IPS-11a (cell line): ENCODE measurements around the gene SNPH.
A peak's percentile ranks its signal among the peaks of the same experiment; 100 is the strongest.
"Not testable (repeated sequence)": the region's sequence is repeated elsewhere in the genome, so short reads cannot be mapped to it uniquely, and the experiment has no call there.

Source experiments
- H3K4me3 ChIP-seq: one replicate; pipeline ENCODE4 v1.5.1; 2013; ENCODE audit warnings: low read depth, low read length, control low read depth

The SNPH gene

GRCh38 chr20:1266167-1266973 is at the start of gene SNPH:
Gene SNPH, plus strand, starts transcription at chr20:1266294. Its CDS starts 29,946 bp downstream, at chr20:1296240.
- peak within 1 kb of the TSS; percentile 56 for H3K4me3 ChIP-seq

- H3K4me3 ChIP-seq: not testable (repeated sequence)
Observed at GRCh38 chr20:1216527-1217427, 49.3 kb upstream of the SNPH start.

GRCh38 chr20:1222750-1223149 is 43.3 kb upstream of the SNPH start:
- H3K4me3 ChIP-seq: not testable (repeated sequence)

- no peak overlapping the region for H3K4me3 ChIP-seq
Observed at GRCh38 chr20:1224205-1224890, 41.7 kb upstream of the SNPH start.

GRCh38 chr20:1225263-1225782 is 40.8 kb upstream of the SNPH start:
- H3K4me3 ChIP-seq: peak overlapping the region; percentile 56

GRCh38 chr20:1225783-1226654 is 40.1 kb upstream of the SNPH start, which contains the start of gene RAD21L1:
Gene RAD21L1, plus strand, starts transcription at chr20:1226044. Its CDS starts 2,410 bp downstream, at chr20:1228454.
- peak within 1 kb of the TSS; percentile 56 for H3K4me3 ChIP-seq

- H3K4me3 ChIP-seq: no peak overlapping the region
Observed at GRCh38 chr20:1229541-1229940, 36.6 kb upstream of the SNPH start.

- H3K4me3 ChIP-seq: no peak overlapping the region
Observed at GRCh38 chr20:1232286-1233111, 33.6 kb upstream of the SNPH start.

GRCh38 chr20:1240549-1240948 is 25.5 kb upstream of the SNPH start:
- no peak overlapping the region for H3K4me3 ChIP-seq

- H3K4me3 ChIP-seq: no peak overlapping the region
Observed at GRCh38 chr20:1241456-1241855, 24.6 kb upstream of the SNPH start.

- no peak overlapping the region for H3K4me3 ChIP-seq
Observed at GRCh38 chr20:1242099-1242498, 24.0 kb upstream of the SNPH start.

- no peak overlapping the region for H3K4me3 ChIP-seq
Observed at GRCh38 chr20:1242530-1242929, 23.6 kb upstream of the SNPH start.

- H3K4me3 ChIP-seq: no peak overlapping the region
Observed at GRCh38 chr20:1245578-1245977, 20.5 kb upstream of the SNPH start.

- no peak overlapping the region for H3K4me3 ChIP-seq
Observed at GRCh38 chr20:1247689-1248088, 18.4 kb upstream of the SNPH start.

- not testable (repeated sequence) for H3K4me3 ChIP-seq
Observed at GRCh38 chr20:1250282-1250681, 15.8 kb upstream of the SNPH start.

- H3K4me3 ChIP-seq: no peak overlapping the region
Observed at GRCh38 chr20:1252416-1252815, 13.7 kb upstream of the SNPH start.

GRCh38 chr20:1254254-1254653 is 11.8 kb upstream of the SNPH start:
- no peak overlapping the region for H3K4me3 ChIP-seq

- H3K4me3 ChIP-seq: no peak overlapping the region
Observed at GRCh38 chr20:1255675-1256074, 10.4 kb upstream of the SNPH start.

- no peak overlapping the region for H3K4me3 ChIP-seq
Observed at GRCh38 chr20:1263853-1264252, 2.2 kb upstream of the SNPH start.
